Mesothelial cell of epicardium (in vitro differentiated cells): ENCODE data around the gene CRBN. TPM values are rescaled to one million over a fixed set of nuclear protein-coding genes. Genes with fewer than 3 reads are reported as not detected.
A peak's percentile ranks its signal among the peaks of the same experiment; 100 is the strongest.

ENCODE experiments used
- DNase-seq, 2 experiments: peaks; one replicate each; pipeline ENCODE4 v3.0.0; 2021; ENCODE audit warnings: low spot score in 2 of 2; ENCODE audit not compliant: unreplicated experiment in 2 of 2
- H3K27ac Mint-ChIP-seq: 2 replicates; pipeline ENCODE4 v1.8.0; 2021; ENCODE audit warnings: mixed read lengths
- H3K27me3 Mint-ChIP-seq: 2 replicates; pipeline ENCODE4 v1.8.0; 2021; ENCODE audit warnings: low read depth, mixed read lengths
- H3K36me3 Mint-ChIP-seq: 2 replicates; pipeline ENCODE4 v1.8.0; 2021; ENCODE audit warnings: mixed read lengths
- H3K4me1 Mint-ChIP-seq: 2 replicates; pipeline ENCODE4 v1.8.0; 2021; ENCODE audit warnings: mixed read lengths
- H3K4me3 Mint-ChIP-seq: 2 replicates; pipeline ENCODE4 v1.8.0; 2021; ENCODE audit warnings: mild to moderate bottlenecking, moderate library complexity, mixed read lengths
- H3K9me3 Mint-ChIP-seq: 2 replicates; pipeline ENCODE4 v1.8.0; 2021; ENCODE audit warnings: mixed read lengths
- total RNA-seq: library from RNA; stranded (reverse); gene quantifications from 3 replicates; pipeline ENCODE4 v1.2.1, GENCODE V29; 2021
- TF ChIP-seq, protein P1 (sequence below): fragments of 200-600 bp; sonication (generic); IDR thresholded peaks from one replicate; pipeline ENCODE4 v1.5.0; 2021; ENCODE audit warnings: antibody characterized with exemption; ENCODE audit not compliant: unreplicated experiment

The CRBN gene
- total RNA-seq = 44.4 to 46.0 TPM (median 44.5 TPM) in 3 replicates

DNA sequence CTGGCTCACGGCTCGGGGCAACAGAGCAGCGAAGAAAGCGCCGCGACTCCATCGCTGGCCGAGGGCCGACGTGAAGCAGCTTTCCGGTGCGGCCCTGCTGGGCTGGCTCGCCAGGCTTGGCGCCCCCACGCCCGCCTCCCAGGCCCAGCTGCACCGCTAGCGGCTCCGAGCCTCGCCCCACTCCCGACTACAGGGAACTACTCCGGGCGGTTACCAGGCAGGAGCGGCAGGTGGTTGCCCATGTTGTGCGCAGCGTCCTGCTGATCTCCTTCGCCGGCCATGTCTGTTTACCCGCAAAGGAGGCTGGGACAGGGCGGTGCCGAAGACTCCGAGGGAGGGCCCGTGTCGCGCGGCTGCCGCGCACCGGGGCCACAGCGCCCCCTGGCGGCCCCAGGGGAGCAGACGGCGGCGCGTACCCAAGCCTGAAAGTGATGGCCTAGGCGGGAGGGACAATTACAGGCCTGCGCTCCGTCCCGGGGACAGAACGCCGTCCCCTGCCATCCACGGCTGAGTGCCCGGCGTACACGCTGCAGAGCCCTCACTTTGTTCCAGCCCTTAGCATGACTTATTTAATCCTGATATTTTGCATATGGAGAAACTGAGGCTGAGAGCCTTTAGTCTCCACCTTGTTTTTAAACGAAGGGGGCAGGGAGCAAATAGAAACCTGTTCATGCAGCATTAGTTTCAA lies at the start of gene CRBN:
TSS of gene CRBN (minus strand) at position 285 of the 688 bp plus-strand sequence. CDS start at position 281, 4 bp downstream.
- Mint-ChIP-seq H3K27me3 (peaks cover 19% of the 10 kb centered on the region), H3K9me3 (no peaks in the 10 kb centered on the region), H3K4me3 (peak within 1 kb of the TSS; percentile 90), H3K36me3 (peaks cover 3% of the 10 kb centered on the region), H3K4me1 (peaks cover 17% of the 10 kb centered on the region), H3K27ac (peak within 1 kb of the TSS; percentile 82)
- peak; percentile 77 to 91 for DNase-seq
- TF ChIP-seq, protein P1, sequence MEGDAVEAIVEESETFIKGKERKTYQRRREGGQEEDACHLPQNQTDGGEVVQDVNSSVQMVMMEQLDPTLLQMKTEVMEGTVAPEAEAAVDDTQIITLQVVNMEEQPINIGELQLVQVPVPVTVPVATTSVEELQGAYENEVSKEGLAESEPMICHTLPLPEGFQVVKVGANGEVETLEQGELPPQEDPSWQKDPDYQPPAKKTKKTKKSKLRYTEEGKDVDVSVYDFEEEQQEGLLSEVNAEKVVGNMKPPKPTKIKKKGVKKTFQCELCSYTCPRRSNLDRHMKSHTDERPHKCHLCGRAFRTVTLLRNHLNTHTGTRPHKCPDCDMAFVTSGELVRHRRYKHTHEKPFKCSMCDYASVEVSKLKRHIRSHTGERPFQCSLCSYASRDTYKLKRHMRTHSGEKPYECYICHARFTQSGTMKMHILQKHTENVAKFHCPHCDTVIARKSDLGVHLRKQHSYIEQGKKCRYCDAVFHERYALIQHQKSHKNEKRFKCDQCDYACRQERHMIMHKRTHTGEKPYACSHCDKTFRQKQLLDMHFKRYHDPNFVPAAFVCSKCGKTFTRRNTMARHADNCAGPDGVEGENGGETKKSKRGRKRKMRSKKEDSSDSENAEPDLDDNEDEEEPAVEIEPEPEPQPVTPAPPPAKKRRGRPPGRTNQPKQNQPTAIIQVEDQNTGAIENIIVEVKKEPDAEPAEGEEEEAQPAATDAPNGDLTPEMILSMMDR = peak; percentile 97

DNA sequence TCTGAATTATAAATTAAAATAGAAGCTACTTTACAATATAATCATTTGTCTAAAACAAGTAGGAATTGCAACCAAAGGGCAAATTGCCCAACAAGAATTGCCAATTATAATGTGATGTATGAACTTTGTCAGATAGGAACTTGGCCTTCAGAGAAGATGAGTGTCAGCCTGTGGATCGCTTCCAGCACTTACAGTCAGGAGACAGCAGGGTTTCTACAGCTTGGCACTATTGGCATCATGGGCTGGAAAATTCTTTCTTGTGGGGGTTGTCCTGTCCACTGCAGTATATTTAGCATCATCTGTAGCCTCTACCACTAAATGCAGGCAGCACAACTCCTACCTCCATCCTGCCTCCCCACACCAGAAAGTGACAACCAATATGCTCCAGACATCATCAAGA lies 48.1 kb upstream of the CRBN start:
- no peak overlapping the region for H3K27ac Mint-ChIP-seq
- H3K4me1 Mint-ChIP-seq = no peaks in the 10 kb centered on the region
- H3K9me3 Mint-ChIP-seq = peaks cover 25% of the 10 kb centered on the region
- H3K4me3 Mint-ChIP-seq = no peak overlapping the region
- TF ChIP-seq, protein P1 = no peak
- no peaks in the 10 kb centered on the region for H3K36me3 Mint-ChIP-seq
- no peak for DNase-seq
- H3K27me3 Mint-ChIP-seq = no peaks in the 10 kb centered on the region

DNA sequence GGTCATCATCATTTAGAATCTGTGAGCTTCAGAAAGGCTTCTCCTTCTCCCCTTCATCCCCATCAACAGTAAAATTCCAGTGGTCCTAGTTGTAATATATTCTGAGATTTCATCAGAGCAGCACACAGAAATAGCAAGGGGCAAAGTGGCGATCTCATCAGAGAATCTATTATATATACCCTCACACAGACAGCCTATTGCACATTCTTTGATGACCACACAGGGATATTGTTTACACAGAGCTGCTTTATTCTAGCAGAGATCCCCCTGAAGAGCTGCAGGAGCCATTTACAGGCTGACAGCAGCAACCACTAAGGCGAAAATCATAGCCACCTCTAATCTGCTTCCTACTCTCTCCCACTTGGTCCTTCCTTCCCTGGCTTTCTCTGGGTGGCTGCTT lies 42.0 kb upstream of the CRBN start:
- Mint-ChIP-seq H3K27ac (no peak overlapping the region), H3K4me3 (no peak overlapping the region), H3K9me3 (peaks cover 14% of the 10 kb centered on the region), H3K27me3 (peaks cover 7% of the 10 kb centered on the region), H3K4me1 (no peaks in the 10 kb centered on the region), H3K36me3 (no peaks in the 10 kb centered on the region)
- TF ChIP-seq, protein P1 = no peak
- DNase-seq = no peak

DNA sequence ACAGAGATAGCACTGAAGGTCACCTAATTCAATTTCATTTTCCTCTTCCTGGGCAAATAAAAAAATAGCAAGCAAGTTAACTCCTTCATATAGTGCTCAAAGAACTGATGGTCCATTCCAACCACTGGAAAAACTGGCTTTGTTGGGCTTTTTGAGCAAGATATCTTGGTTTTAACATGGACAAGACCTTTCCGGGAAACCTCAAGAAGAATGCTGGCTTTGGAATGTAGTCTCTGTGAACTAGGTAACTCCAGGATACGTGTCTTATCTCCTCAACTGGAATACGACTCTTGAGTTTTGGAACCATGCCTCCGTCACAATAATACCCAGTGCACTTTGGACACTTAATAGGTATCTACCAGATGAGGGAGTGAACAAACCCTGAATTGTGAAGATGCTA lies 36.9 kb upstream of the CRBN start:
- no peak for DNase-seq
- Mint-ChIP-seq H3K9me3 (peaks cover 5% of the 10 kb centered on the region), H3K27ac (no peak overlapping the region), H3K27me3 (peaks cover 7% of the 10 kb centered on the region), H3K4me3 (no peak overlapping the region), H3K4me1 (no peaks in the 10 kb centered on the region), H3K36me3 (no peaks in the 10 kb centered on the region)
- TF ChIP-seq, protein P1 = no peak

DNA sequence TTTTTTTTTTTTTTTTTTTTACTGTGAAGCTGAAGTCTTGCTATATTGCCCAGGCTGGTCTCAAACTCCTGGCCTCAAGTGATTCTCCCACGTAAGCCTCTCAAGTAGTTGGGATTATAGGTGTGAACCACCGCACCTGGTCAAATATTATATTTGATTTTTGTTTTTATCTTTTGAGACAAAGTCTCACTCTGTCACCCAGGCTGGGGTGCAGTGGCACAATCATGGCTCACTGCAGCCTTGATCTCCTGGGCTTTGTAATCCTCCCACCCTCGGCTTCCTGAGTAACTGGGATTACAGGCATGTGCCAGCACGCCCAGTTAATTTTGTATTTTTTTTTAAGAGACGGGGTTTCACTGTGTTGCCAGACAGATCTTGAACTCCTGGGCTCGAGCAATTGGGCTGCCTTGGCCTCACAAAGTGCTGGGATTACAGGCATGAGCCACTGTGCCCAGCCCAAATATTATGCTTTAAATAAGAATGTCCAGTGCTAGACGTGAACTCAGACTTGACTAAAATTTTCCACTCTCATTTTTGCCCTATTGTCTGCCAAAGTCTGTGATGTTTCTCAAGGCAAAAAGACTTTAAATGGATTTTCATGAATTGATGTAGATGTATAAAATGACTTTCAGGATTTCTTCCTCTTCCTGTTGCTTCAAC lies 33.4 kb upstream of the CRBN start:
- Mint-ChIP-seq H3K27me3 (no peaks in the 10 kb centered on the region), H3K4me1 (no peaks in the 10 kb centered on the region), H3K27ac (no peak overlapping the region), H3K36me3 (no peaks in the 10 kb centered on the region), H3K4me3 (no peak overlapping the region), H3K9me3 (peaks cover 10% of the 10 kb centered on the region)
- DNase-seq = no peak
- TF ChIP-seq, protein P1 = no peak
